Thyroid gland (tissue), 4 donors: Measurements from ENCODE around the gene PIEZO2.

Source experiments
- POLR2A ChIP-seq, 2 donors: fragments of 450-650 bp; IDR thresholded peaks; one replicate each; pipeline ENCODE4 v1.6.1; 2017; ENCODE audit warnings: antibody characterized with exemption in 2 of 2, mild to moderate bottlenecking in 2 of 2, moderate library complexity in 1 of 2
- TF ChIP-seq, protein P1 (sequence below), 6 experiments: fragments of 200-600 bp in 3 of 6; fragments of 450-650 bp in 3 of 6; sonication (generic) in 3 of 6; IDR thresholded peaks; one replicate each; pipeline ENCODE4 v1.5.1; 2016 to 2019; ENCODE audit warnings: antibody characterized with exemption in 6 of 6, mild to moderate bottlenecking in 2 of 6, inconsistent platforms in 1 of 6, moderate library complexity in 1 of 6

DNA sequence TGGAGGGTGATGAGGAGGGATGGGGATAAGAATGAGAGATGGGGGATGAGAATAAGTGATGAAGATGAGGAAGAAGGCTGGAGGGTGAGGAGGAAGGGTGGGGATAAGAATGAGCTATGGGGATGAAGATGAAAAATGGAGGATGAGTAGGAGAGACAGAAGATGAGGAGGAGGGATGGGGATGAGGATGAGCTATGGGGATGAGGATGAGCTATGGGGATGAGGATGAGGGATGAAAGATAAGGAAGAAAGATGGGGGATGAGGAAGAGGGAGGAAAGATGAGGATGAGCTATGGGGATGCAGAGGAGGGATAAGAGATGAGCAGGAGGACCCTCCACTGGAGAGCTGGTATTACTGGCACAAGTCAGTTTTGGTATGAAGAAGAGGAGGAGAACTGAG, 392.0 kb downstream of the PIEZO2 start:
- TF ChIP-seq, protein P1, sequence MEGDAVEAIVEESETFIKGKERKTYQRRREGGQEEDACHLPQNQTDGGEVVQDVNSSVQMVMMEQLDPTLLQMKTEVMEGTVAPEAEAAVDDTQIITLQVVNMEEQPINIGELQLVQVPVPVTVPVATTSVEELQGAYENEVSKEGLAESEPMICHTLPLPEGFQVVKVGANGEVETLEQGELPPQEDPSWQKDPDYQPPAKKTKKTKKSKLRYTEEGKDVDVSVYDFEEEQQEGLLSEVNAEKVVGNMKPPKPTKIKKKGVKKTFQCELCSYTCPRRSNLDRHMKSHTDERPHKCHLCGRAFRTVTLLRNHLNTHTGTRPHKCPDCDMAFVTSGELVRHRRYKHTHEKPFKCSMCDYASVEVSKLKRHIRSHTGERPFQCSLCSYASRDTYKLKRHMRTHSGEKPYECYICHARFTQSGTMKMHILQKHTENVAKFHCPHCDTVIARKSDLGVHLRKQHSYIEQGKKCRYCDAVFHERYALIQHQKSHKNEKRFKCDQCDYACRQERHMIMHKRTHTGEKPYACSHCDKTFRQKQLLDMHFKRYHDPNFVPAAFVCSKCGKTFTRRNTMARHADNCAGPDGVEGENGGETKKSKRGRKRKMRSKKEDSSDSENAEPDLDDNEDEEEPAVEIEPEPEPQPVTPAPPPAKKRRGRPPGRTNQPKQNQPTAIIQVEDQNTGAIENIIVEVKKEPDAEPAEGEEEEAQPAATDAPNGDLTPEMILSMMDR (IDR thresholded peaks at IDR 0.05) = no peak
- TF ChIP-seq POLR2A (IDR thresholded peaks at IDR 0.05) = no peak
